Stimulated activated CD8-positive, alpha-beta memory T cell treated with anti-CD3 and anti-CD28 coated beads, Interleukin-2, amount 100 ng/mL, for 48 hours (primary cell): ENCODE measurements around the gene FBXO42.

Experiments used
- DNase-seq, 2 donors: peaks; one replicate each; pipeline ENCODE4 v3.0.0-alpha.2; 2020; ENCODE audit warnings: low read depth in 2 of 2

FBXO42 gene

DNA sequence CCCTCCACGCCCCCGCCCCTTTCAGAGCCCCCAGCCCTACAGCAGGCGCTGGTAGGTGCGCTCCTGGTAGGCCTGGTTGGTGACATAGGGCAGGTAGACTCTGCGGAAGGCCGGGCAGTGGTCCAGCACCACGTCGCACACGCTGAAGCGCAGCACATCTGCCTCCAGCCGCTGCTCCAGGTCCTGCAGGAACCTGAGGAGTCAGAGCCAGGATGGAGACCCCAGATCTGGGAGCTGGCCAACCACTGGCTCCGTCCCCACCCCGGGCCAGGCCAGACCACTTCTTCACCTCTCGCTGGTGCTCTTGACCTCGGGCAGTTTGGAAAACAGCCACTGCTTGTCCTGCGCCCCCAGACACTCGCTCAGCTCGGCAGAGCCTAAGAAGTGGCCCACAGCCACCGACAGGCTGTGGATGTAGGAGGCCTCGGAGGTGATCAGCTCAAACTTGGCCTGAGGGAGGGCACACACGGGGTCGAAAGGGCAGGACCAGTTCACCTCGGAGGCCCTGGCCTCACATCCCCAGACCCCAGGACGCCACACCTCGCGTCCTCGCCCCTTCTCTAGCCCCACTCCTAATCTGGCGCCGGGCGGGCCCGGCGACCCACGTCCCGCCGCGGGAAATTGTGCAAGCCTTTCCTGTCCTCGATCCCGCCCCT, 146.3 kb downstream of the FBXO42 start:
- DNase-seq = no peak

DNA sequence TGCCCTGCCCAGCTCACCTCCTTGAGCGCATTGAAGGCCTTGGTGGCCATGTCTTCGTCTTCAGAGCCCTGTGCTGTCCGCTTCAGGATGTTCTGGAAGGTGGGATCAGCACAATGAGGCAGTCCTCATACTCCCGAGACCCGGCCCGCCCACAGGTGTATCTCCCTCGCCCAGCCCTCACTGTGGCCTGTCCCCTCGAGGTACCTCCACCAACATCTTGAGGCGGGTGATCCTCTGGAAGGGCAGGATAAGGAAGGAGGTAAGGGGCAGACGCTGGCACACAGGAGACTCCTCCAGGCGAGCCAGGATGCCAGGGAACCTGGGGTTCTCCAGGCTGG, 147.0 kb downstream of the FBXO42 start:
- no peak for DNase-seq

DNA sequence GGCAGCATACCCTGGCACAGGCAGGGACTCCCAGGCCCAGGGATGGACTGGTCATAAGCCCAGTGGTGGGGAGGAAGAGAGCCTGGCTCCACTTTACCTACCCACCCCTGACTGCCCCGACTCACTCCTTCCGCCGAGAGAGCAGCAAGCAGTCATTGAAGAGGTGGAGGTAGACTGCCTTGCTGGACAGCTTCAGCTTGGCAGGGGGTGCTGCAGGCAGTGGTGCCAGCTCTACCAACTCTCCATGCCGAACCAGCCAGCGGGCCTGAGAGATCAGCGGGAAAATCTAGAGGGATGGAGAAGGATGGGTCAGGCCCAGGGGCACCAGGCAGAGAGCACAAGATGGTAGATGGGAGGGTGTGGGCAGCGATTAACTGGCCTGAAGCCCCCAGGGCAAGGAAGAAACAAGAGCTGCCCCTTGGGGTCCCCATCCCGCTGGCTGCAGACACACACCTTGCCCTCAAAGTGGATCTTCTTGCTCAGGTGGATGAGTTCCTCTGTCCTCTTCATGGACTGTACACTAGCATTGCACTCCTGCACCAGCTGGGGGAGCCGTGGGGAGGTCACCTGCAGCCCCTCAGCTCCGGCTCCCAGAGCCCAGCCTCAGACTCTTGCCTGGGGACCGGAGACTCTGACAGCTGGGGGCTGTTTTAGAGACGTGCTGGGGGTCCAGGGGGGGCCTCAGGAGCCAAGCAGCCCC, 147.5 kb downstream of the FBXO42 start:
- DNase-seq = peak in 1 of 2 donors; percentile 21

DNA sequence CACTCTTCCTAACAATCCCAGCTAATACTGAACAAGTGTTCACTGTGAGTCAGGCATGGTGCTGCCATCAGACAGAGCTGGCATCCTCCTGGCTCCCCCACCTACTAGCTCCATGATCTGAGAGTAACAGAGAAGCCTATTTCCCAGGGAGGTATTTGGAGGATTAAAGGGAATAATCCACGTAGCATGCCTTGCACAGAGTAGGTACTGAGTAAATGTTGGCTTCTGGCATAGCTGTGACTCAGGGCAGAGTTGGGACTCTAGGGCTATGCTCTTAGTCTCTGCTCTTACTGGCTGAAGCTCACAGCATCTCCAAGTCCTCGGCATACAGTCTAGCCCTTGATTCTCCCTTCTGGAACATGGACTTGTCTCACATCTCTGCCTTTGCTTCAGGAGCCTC, 148.1 kb downstream of the FBXO42 start:
- no peak for DNase-seq

DNA sequence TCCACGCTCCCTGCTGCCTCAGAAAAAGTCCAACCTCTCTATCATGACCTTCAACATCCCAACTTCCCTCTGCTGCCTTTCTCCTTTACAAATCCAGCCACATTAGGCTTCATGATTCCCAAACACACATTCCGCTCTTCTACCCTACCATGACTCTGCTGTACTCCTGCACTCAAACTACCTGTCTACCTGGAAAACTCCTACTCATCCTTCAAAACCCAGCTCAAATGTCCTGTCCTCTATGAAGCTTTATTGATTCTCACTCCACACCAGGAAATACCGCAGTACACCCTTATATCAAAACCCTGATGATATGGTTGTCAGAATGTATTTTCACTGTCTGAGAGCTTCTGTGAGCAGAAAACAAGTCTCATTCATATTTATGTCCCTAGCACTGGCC, 148.7 kb downstream of the FBXO42 start:
- DNase-seq = no peak

DNA sequence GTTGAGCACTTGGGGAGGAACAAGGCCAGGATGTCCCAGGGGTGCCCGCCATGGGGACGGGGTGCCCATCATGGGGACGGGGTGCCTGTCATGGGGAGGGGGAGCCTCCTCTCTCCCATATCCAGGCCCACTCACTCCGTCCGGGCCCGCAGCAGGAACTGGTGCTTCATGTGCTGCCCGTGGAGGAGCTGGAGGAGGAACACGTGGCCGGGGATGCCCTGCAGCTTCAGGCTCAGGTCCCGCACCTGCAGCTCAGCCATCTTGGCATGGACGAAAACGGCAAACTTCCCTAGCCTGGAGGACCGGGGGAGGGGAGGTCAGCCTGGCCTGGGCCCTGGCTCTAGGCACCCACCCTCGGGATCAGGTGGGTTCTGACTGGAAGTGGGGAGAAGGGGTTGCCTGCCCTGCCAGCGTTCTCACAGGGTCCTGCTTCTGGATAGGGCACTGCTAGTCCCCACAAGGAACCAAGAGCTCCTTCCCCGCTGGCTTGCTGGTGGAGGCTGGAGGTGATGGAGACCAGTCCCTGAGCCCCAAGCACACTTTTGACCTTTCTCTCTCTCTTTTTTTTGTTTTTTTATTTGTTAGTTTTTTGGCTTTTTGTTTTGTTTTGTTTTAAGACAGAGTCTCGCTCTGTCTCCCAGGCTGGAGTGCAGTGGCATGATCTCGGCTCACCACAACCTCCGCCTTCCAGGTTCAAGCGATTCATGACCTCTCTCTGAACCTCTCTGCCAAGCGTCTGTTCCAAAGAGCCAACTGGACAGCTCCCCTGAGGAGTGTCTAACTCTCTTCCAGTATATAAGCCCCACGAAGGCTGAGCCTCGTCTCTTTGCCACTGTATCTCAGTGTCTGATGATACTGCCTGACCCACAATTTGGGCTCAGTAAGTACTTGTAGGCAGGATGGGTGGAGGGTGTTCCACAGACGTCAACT, 149.7 kb downstream of the FBXO42 start:
- DNase-seq = no peak

DNA sequence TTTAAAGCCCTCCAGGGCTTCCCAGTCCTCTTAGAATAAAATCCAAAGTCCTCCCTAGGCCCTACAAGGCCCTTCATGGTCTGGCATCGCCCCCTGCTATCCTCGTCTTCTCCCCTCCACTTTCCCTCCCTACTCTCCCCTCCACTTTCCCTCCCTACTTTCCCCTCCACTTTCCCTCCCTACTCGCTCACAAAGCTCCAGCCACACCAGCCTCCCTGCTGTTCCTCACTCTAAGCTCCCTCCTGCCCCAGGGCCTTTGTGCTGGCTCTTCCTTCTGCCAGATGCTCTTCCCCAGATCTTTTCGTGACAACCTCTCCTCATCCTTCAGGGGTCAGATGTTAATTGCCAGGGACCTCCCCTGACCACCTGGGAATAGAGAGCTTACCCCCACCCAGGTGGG, 152.6 kb downstream of the FBXO42 start:
- no peak for DNase-seq

DNA sequence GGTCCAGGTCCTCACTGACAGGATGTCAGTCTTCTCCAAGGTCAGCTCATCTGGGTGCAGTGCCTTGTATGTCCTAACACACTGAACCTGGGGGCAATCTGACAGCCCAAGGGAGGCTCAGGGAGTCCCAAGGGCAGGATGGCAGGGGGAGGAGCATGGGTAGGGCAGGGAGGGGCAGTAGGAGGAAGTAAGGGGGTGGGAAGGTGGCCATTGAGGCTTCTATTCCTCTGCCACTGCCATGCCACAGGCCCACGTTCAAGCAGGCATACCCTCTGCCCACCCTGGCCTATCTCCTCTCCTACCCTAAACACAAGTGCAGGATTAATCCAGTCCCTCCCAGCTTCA, 153.2 kb downstream of the FBXO42 start:
- no peak for DNase-seq

DNA sequence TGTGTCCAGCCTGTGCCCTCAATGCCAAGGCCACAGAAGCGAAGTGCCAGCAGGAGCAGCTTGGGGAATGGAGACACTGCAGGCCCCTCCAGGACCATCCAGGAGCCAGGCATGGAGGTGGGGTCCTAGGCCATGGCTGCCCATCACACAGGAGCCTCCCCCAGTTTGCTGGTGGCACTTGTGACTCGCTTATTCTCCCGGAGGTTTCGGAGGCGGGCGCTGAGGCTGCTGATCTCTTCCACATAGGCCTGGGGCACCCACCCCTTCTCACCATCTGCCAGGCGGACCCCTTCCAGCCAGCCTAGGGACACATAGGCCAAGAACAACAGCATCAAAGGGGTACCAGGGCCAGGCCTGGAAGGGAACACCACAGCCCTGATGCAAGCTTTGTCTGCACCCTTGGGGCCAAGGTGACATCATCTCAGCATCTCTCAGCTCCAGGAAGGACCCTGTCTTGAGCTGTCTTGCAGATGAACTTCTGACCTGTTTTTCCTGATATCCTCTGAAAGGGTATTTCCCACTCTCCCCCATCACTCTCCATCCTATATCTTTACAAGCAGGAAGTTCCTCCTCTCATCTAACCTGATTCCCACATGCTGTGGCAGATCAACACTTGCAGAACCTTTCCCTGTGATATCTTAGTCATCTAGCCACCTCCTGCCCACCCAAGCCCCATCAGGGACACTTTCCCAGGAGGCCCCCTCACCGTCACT, 153.7 kb downstream of the FBXO42 start:
- no peak for DNase-seq

DNA sequence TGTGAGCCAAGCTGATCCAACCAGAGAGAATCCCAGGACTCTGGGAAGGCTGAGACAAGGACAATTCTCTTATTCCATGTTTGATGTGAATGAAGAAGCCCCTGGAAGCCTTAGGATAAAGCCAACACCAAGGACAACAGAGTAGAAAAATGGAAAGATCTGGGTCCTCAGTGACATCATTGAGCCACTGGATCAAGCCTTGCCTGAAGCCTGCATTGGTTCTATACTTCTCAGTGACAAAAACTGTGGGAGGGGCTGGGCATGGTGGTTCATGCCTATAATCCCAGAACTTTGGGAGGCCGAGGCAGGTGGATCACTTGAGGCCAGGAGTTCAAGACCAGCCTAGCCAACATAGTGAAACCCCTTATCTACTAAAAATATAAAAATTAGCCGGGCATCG, 155.4 kb downstream of the FBXO42 start:
- DNase-seq = no peak
